ENCODE results near the gene PRMT1. TPM values are rescaled to one million over a fixed set of nuclear protein-coding genes. Genes with fewer than 3 reads are reported as not detected.

The PRMT1 gene
- total and polyA plus RNA-seq, 9 of the 15 experiments (the other 6 are each of a cell fraction or from before 2014, with no cell fraction given): 13.3 to 464 (median 326) TPM

- TF ChIP-seq POLR3G (IDR thresholded peaks at IDR 0.05; ENCODE audit: extremely low read depth, insufficient read length, insufficient replicate concordance) (no peak), TFAP4 (CRISPR knock-in tag; IDR thresholded peaks at IDR 0.05; ENCODE audit: borderline replicate concordance) (peak; percentile 25; the same call in 1 of the 2 replicates), FIP1L1 (IDR thresholded peaks at IDR 0.05; ENCODE audit: low read depth, low read length, poor library complexity, severe bottlenecking) (peak; percentile 59), HNRNPLL (IDR thresholded peaks at IDR 0.05; ENCODE audit: low read depth, low read length, poor library complexity, severe bottlenecking) (no peak), KAT7 (CRISPR knock-in tag; IDR thresholded peaks at IDR 0.05; ENCODE audit: borderline replicate concordance) (no peak), FOXJ3 (CRISPR knock-in tag; IDR thresholded peaks at IDR 0.05) (no peak), PHTF2 (CRISPR knock-in tag; IDR thresholded peaks at IDR 0.05) (no peak), SUPT5H (IDR thresholded peaks at IDR 0.05) (peak; percentile 65; the same call in 1 of the 2 replicates), BDP1 (IDR thresholded peaks at IDR 0.05; ENCODE audit: insufficient read depth, insufficient read length) (no peak), ZNF146 (CRISPR knock-in tag; IDR thresholded peaks at IDR 0.05; ENCODE audit: unreplicated experiment) (no peak), SMAD4 (CRISPR knock-in tag; conservative IDR thresholded peaks at IDR 0.05) (no peak)
Measured at GRCh38 chr19:49684251-49684982, 7.3 kb downstream of the PRMT1 start (continued).
